Measurements from ENCODE around the gene DNAJB2.
A peak's percentile ranks its signal among the peaks of the same experiment; 100 is the strongest.

Gene DNAJB2

DNA sequence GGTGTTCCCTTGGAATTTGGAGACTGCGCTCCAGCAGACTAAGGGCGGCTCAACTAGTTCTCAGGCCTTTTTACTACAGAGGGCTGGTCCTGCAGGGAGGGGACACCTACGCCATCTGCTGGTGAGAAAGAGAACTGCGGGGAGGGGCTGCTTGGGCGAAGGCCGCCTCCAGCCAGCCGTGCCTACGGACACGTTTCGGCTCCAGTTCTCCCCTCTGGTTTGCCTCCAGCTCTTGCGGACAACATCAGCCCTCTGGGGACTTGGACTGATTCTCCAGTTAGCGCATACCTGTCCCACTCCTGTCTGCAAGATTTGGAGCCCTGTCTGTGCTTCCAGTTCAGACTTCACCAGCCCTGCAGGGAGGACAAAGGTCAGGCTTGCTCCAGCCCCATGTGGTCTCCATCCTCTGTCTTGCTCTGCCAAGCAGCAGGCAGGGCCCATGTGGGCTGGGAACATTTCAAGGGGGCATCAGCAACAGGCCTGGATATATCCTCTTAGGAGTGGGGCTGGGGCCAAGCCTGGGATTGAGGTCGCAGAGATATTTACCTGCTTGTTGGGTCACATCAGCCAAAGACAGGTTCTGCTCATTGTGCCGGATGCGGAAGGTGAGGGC, 19.7 kb downstream of the DNAJB2 start:
- H4K20me1 ChIP-seq (ENCODE audit: insufficient read depth, low read length), result peaks cover 3% of the 10 kb centered on the region; the same call in 1 of the 2 replicates
- no peak overlapping the region for H3K4me3 ChIP-seq (ENCODE audit: low read depth in 1 of 2, low read length in 2 of 2)
- H3K27me3 ChIP-seq (ENCODE audit: insufficient read depth, low read length, poor library complexity), result peaks cover 32% of the 10 kb centered on the region
- no peaks in the 10 kb centered on the region for H3K79me2 ChIP-seq (ENCODE audit: insufficient read depth, low read length)
- no peak overlapping the region for H2AFZ ChIP-seq (ENCODE audit: low read depth, low read length)
- H3K36me3 ChIP-seq (ENCODE audit: insufficient read depth, low read length), result no peaks in the 10 kb centered on the region
- H3K27ac ChIP-seq (ENCODE audit: low read length), result no peak overlapping the region
- H3K4me2 ChIP-seq (ENCODE audit: insufficient read depth, low read length), result no peak overlapping the region
- H3K9me3 ChIP-seq (ENCODE audit: insufficient read depth, low read length, severe bottlenecking), result no peaks in the 10 kb centered on the region
- DNase-seq, result peak; percentile 84
- no peak for TF ChIP-seq EZH2 (IDR thresholded peaks at IDR 0.05; ENCODE audit: borderline replicate concordance, low read depth, low read length, severe bottlenecking)
- TF ChIP-seq, protein P1, sequence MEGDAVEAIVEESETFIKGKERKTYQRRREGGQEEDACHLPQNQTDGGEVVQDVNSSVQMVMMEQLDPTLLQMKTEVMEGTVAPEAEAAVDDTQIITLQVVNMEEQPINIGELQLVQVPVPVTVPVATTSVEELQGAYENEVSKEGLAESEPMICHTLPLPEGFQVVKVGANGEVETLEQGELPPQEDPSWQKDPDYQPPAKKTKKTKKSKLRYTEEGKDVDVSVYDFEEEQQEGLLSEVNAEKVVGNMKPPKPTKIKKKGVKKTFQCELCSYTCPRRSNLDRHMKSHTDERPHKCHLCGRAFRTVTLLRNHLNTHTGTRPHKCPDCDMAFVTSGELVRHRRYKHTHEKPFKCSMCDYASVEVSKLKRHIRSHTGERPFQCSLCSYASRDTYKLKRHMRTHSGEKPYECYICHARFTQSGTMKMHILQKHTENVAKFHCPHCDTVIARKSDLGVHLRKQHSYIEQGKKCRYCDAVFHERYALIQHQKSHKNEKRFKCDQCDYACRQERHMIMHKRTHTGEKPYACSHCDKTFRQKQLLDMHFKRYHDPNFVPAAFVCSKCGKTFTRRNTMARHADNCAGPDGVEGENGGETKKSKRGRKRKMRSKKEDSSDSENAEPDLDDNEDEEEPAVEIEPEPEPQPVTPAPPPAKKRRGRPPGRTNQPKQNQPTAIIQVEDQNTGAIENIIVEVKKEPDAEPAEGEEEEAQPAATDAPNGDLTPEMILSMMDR (IDR thresholded peaks at IDR 0.05; ENCODE audit: borderline replicate concordance, extremely low read depth, low read length, poor library complexity, severe bottlenecking), result peak; percentile 98
- peaks cover 18% of the 10 kb centered on the region for H3K4me1 ChIP-seq (ENCODE audit: insufficient read depth, low read length)
- peak; percentile 72 for ATAC-seq (ENCODE audit: insufficient read depth, low read depth)
- H3K9ac ChIP-seq (ENCODE audit: low read depth, low read length), result no peak overlapping the region

DNA sequence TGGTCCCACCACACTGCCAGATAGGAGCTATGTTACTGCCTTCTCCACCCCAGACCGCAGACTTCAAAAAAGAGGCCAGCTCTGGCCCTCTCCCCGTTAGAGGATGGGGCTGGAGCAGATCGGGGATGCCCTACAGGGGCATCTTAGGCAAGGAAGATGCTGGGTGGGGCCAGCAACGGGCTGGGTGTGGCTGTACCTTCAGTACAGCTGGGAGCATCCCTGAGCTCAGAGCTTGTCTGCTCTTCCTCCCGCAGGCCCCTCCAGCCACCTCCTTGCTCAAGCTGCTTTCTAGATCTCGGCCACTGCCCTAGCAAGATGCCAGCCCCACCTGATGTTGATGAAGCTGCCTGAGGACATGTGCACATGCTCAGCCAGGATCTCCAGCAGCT, 20.2 kb downstream of the DNAJB2 start:
- Histone ChIP-seq H3K27me3 (ENCODE audit: insufficient read depth, low read length, poor library complexity) (peaks cover 32% of the 10 kb centered on the region), H3K4me2 (ENCODE audit: insufficient read depth, low read length) (no peak overlapping the region)
- no peak for ATAC-seq (ENCODE audit: insufficient read depth, low read depth)

GRCh38 chr2:219300022-219300421, 20.9 kb downstream of the DNAJB2 start:
- H3K4me1 ChIP-seq (ENCODE audit: insufficient read depth, low read length), result peaks cover 7% of the 10 kb centered on the region
- H3K9ac ChIP-seq (ENCODE audit: low read depth, low read length), result no peak overlapping the region
- H2AFZ ChIP-seq (ENCODE audit: low read depth, low read length), result no peak overlapping the region
- no peak overlapping the region for H3K27ac ChIP-seq (ENCODE audit: low read length)
- DNase-seq, result no peak
- H3K4me2 ChIP-seq (ENCODE audit: insufficient read depth, low read length), result no peak overlapping the region
- TF ChIP-seq EZH2 (IDR thresholded peaks at IDR 0.05; ENCODE audit: borderline replicate concordance, low read depth, low read length, severe bottlenecking), result no peak
- no peaks in the 10 kb centered on the region for H3K9me3 ChIP-seq (ENCODE audit: insufficient read depth, low read length, severe bottlenecking)
- no peaks in the 10 kb centered on the region for H3K79me2 ChIP-seq (ENCODE audit: insufficient read depth, low read length)
- H3K36me3 ChIP-seq (ENCODE audit: insufficient read depth, low read length), result no peaks in the 10 kb centered on the region
- no peak overlapping the region for H3K4me3 ChIP-seq (ENCODE audit: low read depth in 1 of 2, low read length in 2 of 2)
- H3K27me3 ChIP-seq (ENCODE audit: insufficient read depth, low read length, poor library complexity), result peaks cover 32% of the 10 kb centered on the region
- peaks cover 3% of the 10 kb centered on the region; the same call in 1 of the 2 replicates for H4K20me1 ChIP-seq (ENCODE audit: insufficient read depth, low read length)
- no peak for ATAC-seq (ENCODE audit: insufficient read depth, low read depth)

More for the DNA sequence above, 20.2 kb downstream of the DNAJB2 start:
- Histone ChIP-seq H3K4me3 (ENCODE audit: low read depth in 1 of 2, low read length in 2 of 2) (no peak overlapping the region), H4K20me1 (ENCODE audit: insufficient read depth, low read length) (peaks cover 3% of the 10 kb centered on the region; the same call in 1 of the 2 replicates), H3K4me1 (ENCODE audit: insufficient read depth, low read length) (peaks cover 13% of the 10 kb centered on the region), H2AFZ (ENCODE audit: low read depth, low read length) (no peak overlapping the region), H3K79me2 (ENCODE audit: insufficient read depth, low read length) (no peaks in the 10 kb centered on the region), H3K27ac (ENCODE audit: low read length) (no peak overlapping the region), H3K9ac (ENCODE audit: low read depth, low read length) (no peak overlapping the region), H3K9me3 (ENCODE audit: insufficient read depth, low read length, severe bottlenecking) (no peaks in the 10 kb centered on the region), H3K36me3 (ENCODE audit: insufficient read depth, low read length) (no peaks in the 10 kb centered on the region)
- TF ChIP-seq, protein P1 (IDR thresholded peaks at IDR 0.05; ENCODE audit: borderline replicate concordance, extremely low read depth, low read length, poor library complexity, severe bottlenecking), result no peak
- no peak for TF ChIP-seq EZH2 (IDR thresholded peaks at IDR 0.05; ENCODE audit: borderline replicate concordance, low read depth, low read length, severe bottlenecking)
- no peak for DNase-seq

GRCh38 chr2:219302412-219302968, 23.3 kb downstream of the DNAJB2 start:
- peaks cover 3% of the 10 kb centered on the region; the same call in 1 of the 2 replicates for H4K20me1 ChIP-seq (ENCODE audit: insufficient read depth, low read length)
- no peak overlapping the region for H3K4me2 ChIP-seq (ENCODE audit: insufficient read depth, low read length)
- TF ChIP-seq, protein P1 (IDR thresholded peaks at IDR 0.05; ENCODE audit: borderline replicate concordance, extremely low read depth, low read length, poor library complexity, severe bottlenecking), result no peak
- no peak for TF ChIP-seq EZH2 (IDR thresholded peaks at IDR 0.05; ENCODE audit: borderline replicate concordance, low read depth, low read length, severe bottlenecking)
- peaks cover 36% of the 10 kb centered on the region for H3K27me3 ChIP-seq (ENCODE audit: insufficient read depth, low read length, poor library complexity)
- peaks cover 3% of the 10 kb centered on the region for H3K4me1 ChIP-seq (ENCODE audit: insufficient read depth, low read length)
- DNase-seq (no peak), ATAC-seq (ENCODE audit: insufficient read depth, low read depth) (no peak)
- H3K9me3 ChIP-seq (ENCODE audit: insufficient read depth, low read length, severe bottlenecking), result no peaks in the 10 kb centered on the region
- no peak overlapping the region for H2AFZ ChIP-seq (ENCODE audit: low read depth, low read length)
- no peaks in the 10 kb centered on the region for H3K36me3 ChIP-seq (ENCODE audit: insufficient read depth, low read length)
- H3K27ac ChIP-seq (ENCODE audit: low read length), result no peak overlapping the region
- H3K79me2 ChIP-seq (ENCODE audit: insufficient read depth, low read length), result no peaks in the 10 kb centered on the region
- H3K9ac ChIP-seq (ENCODE audit: low read depth, low read length), result no peak overlapping the region
- H3K4me3 ChIP-seq (ENCODE audit: low read depth in 1 of 2, low read length in 2 of 2), result no peak overlapping the region

Data from DND-41 (cell line).